ENCODE measurements around the gene SIL1.
"Not testable (repeated sequence)": the region's sequence is repeated elsewhere in the genome, so short reads cannot be mapped to it uniquely, and the experiment has no call there.

Gene SIL1

DNA sequence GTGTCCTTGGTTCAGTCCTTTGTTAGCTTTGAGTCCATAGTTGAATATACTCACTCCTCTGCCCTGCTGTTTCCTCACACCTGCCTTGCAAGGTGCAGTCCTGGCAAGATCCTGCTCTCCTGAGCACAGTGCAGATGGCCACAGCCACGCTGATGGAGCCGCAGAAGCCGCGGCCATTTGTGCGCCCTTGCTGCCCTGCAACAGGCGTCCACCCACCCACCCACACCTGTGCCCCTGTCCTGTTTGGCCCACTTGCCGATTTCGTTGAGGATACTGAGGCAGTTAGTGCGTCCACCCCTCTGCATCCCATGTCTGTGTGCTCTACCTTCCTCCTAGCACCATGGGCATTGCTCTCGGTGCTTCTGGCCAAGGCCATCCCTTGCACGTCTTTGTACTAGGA, 271.9 kb downstream of the SIL1 start:
- DNase-seq (ENCODE audit: low read depth, low spot score) = no peak

DNA sequence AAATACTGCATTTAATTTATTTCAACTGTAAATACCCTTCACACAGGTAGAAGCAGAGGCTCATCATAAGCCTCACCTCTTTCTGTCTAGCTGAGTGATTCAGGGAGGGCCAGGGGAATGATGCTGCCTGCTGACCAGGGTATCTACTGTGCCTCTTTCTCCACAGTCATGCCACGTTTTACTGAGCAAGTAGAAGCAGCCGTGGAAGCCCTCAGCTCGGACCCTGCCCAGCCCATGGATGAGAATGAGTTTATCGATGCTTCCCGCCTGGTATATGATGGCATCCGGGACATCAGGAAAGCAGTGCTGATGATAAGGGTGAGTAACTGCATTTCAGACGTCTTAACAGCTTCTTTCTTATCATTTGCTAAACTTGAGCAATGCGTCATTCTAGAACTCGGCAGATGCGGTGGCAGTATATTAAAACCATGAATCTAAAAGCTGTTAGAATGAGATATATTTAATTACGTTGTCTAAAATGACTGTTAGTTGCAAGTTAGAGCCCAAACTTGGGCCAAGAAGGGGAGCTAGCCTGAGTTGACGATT, 273.0 kb downstream of the SIL1 start:
- no peak for DNase-seq (ENCODE audit: low read depth, low spot score)

DNA sequence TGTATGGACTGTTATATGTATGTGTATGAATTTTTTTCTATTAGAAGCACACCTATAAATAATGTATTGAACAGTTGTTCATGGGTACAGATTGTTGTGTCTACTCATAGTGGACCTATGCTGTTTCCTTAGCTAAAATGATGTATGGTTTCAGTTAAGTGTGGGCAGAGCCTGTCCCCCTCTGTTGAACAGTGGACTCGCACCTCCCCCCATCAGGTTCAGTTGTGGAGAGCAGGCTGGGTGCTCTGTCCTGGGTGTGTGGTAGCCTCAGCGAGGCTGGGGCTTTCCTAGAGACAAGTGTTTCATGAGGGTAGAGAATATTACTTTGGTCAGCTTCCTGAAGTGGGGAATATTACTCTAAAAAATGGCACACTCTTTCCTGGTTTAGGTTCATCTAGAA, 275.7 kb downstream of the SIL1 start:
- no peak for DNase-seq (ENCODE audit: low read depth, low spot score)

DNA sequence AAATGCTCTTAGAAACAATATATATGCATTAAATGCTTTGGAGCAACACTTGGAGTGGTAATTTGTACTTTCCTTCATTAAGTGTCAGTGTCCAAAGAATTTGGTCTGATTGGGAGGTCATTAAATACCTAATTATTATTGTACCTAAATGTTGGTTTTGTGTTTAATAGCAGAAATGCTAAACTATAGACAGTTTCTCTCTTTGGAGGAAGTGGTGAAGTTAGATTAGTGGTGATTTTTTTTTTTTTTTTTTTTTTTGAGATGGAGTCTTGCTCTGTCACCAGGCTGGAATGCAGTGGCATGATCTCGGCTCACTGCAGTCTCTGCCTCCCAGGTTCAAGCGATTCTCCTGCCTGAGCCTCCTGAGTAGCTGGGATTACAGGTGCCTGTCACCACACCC, 276.8 kb downstream of the SIL1 start:
- not testable (repeated sequence) for DNase-seq (ENCODE audit: low read depth, low spot score)

DNA sequence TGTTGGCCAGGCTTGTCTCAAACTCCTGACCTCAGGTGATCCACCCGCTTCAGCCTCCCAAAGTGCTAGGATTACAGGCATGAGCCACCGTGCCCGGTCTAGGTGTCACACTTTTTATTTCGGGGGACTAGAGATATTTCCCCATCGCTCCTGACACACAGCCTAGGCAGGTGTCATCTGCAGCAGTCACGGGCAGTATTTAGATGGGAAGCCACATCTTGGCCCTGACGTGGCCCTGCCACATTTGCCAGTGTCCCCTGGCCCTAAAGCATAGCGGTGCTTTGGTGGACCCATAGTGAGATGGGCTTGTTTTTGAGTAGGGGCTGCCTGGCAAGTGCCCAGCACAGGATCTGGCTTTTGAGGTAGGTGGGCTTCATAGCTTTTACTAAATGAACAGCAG, 278.0 kb downstream of the SIL1 start:
- DNase-seq (ENCODE audit: low read depth, low spot score) = no peak

DNA sequence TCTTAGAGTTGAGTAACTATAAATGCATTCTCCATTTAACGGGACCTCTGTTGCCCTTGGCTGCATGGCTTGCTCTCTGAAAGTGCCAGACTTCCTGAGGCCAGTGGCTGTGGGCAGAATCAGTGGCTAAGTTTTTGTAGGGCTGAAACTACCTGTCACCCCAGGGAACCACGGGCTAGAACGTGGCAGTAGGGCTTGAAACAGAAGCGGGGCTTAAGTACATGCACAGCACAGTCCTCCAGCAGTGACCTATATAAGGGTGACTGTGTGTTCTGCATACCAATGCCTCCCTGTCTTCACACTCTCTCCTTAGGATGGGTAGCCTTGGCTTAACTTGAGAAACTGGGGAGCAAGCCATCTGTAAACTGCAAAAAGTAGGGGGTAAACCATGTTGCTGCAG, 279.5 kb downstream of the SIL1 start:
- no peak for DNase-seq (ENCODE audit: low read depth, low spot score)

DNA sequence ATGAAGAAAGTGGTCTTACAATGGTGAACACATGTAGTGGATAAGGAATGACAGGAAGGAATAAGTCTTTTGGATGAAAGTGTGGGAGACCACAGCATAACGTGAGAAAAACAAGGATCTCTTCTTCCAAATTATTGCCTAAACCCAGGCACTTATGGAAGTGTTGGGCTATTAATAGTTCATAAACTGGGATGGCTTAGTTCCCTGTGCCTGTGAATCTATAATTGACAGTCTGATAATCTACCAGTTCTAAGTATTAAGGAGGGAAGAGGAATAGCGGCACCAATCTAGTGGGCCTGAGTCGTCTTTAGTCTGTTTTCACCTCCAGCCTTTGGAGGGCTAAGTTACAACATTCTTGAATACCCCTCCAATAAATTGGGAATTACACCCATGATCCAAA, 283.8 kb downstream of the SIL1 start:
- no peak for DNase-seq (ENCODE audit: low read depth, low spot score)

DNA sequence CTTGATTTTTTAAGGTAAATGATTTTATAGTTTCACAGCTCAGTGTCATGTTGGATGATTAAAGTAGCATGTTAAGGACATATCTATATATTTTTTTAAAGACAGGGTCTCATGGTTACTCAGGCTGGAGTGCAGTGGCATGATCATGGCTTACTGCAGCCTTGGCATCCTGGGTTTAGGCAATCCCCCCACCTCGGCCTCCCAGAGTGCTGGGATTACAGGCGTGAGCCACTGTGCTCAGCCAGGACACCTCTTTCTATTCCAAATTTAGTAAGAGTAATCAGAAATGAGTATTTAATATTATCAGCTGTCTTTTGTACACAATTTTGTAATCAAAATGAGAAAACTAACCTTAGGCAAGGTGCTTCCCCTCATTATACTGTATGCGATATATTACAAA, 284.4 kb downstream of the SIL1 start:
- DNase-seq (ENCODE audit: low read depth, low spot score) = no peak

DNA sequence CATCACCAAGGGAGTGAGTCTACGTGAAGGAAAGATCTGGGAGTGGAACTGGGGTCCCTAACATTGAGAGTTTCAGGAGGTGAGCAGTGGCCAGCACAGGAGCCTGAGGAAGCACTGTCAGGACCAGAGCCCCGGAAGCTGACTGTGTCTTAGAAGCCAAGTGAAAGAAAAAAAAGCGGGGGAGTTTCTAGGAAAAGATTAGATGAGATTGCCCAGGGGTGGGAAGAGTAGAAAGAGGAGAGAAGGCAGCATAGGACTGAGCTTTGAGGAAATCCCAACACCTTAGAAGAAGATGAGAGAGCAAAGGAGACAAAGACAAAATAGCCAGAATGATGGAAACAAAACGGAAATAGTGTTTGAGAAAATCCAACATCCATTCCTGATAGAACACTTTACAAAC, 286.1 kb downstream of the SIL1 start:
- DNase-seq (ENCODE audit: low read depth, low spot score) = no peak

DNA sequence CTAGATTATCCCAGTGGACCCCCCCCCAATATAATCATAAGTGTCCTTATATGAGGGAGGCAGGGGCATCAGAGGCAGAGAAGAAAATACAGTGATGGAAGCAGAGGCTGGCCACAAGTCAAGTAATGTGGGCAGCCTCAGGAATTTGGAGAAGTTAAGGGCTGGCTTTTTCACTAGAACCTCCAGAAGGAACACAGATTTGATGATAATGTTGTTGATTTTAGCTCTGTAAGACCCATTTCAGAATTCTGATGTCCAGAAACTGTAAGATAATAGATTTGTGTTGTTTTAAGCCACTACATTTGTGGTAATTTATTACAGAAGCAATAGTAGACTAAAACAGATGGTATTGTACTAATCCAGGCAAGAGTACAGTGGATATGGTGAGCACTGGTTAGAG, 286.7 kb downstream of the SIL1 start:
- no peak for DNase-seq (ENCODE audit: low read depth, low spot score)

DNA sequence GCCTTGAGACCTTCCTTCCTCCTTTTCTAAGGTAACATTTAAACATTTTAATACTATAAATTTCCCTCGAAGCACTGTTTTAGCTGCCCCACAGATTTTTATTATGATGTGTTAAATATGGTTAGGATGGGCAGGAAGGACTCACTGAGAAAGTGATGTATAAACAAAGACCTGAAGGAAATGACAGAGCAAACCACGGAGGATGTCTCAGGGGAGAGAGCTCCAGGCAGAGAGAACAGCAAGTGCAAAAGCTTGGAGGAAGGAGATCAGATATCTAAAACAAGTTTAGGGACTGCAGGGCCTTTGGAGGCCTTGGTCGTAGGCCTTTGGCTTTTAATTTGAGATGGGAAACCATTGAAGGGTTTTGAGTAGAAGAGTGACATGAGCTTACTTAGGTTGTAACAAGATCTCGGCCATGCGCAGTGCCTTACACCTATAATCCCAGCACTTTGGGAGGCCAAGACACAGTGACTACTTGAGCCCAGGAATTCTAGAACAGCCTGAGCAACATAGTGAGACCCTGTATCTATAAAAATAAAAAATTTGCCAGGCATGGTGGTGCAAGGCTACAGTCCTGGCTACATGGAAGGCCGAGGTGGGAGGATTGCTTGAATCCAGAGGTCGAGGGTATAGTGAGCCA, 287.5 kb downstream of the SIL1 start:
- no peak for DNase-seq (ENCODE audit: low read depth, low spot score)

DNA sequence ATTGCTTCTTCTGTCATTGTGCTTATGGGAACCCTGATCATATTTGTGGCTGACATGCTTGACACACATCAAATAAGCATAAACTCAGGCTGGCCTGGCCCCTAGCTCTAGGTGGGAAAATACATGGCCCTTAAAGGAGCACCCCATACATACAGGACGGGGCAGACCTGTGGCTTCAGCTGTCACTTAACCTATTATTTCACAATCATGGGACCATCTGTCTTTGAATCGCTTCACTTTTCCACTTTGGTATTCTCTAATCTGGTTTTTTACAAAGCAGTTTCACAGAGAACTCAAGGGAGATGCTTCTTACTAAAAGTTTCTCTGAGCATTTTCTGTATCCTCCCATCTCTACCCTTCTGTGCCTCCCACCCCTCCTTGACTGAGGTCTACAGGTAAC, 288.4 kb downstream of the SIL1 start:
- no peak for DNase-seq (ENCODE audit: low read depth, low spot score)

DNA sequence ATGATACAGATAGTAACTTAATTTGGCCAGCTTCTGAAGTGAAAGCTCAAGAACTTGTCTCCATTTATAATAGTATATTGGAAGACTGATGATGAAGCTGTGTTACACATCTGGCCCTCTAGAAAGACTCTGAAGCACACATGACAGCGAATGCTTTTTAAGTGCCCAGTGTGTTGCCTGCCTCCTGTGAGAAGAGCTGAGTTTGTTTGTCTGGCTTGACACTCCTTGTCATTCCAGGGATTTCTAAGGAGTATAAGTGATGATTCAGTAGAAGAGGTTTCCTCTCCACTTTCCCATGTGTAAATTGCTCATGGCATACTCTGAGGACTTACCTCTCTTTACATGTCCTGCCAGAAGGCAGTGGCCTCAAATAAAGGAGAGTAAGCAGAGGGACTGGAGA, 292.6 kb downstream of the SIL1 start:
- DNase-seq (ENCODE audit: low read depth, low spot score) = no peak

DNA sequence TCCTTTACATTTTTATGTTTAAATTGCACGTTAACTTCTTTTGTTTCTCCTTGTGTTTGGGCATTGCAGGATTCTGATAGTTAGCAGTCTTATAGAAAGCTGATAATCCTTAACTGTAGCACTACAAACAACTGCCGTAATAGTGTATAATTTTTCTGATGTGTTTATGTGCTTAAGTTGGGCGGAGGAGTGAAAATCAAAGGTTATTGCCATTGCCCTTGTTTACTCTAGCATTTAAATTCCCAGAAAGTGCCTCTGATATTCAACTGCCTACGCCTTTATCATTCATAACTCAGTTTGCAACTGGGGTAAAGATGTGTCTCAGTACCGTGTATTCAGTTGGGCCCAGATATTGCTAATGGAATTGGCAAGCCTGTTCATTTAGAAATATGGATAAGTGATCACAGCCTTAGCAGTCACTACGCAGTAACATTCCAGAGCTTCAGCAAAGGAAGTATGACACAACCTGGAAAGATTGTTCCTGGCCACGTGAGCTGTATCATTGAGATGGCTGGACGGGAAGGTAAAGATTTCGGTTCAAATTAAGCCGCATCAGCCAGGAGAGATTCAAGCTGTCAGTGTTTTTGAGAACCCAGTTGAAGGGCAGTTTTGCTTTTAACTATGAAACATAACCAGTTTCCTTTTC, 294.9 kb downstream of the SIL1 start:
- DNase-seq (ENCODE audit: low read depth, low spot score) = no peak

DNA sequence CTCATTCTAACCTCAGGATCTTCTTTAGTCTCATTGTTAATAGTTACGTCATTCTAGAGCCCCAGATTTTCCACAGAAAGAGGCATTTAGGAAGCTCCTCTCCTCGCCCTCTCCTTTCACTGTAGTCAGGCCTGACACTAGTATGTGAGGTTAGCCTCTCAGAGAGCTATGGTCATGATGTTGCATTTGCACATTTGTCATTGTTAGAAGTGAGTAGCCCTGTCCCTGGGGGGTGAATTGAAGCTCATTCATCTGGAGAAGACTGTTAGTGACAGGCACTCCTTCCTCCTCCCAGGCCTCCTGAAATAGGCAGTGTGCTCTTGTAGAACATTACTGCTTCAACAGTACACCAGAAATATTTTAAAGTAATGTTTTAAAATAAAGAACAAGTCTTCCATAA, 296.5 kb downstream of the SIL1 start:
- DNase-seq (ENCODE audit: low read depth, low spot score) = no peak

DNA sequence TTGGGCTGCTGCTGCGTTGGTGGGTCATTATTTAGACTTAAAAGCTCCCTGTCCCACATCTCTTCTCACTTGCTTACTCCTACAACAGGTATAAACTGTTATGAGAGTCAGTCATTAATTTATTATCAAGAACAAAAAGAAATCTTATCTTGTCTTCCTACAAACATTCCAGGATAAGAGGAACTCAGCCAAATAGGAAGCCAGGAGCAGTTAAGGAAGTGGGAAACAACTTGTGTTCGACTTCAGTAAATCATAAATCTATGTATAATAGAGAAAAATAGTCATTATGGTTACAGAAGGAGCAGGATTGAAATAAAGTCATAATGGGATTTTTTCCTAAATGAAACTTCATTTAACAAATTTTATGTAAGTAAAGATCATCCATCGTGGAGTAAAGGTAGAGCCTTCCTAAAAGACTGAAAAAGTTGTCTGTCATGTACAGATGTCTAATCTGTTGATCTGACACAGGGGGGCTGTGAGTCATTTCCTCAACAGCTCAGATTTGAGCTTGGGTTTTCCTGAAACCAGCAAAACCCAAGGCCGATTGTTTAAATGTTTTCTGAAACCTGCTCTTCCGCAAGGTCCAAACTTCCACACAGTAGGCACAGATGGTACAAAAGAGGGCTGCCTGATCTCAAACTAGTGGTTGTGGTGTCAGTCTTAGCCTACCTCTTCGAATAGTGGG, 297.7 kb downstream of the SIL1 start:
- DNase-seq (ENCODE audit: low read depth, low spot score) = no peak

DNA sequence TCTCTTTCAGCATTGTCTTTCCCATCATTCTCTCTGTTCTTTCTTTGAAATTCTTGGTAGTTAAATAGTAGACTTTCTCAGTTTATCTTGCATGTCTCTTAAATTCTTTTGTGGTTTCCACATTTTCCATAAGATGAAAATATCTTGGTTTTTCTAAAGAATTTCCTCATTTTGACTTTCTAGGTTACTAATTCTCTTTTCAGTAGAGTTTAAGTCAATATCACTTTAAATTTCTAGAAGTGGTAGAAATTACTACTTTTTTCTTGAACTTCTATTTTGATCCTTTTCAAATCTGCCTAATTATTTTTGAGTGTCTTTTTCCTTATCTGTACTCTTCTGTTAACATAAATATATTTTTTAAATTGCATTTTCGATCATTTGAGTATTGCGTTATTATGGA, 299.4 kb downstream of the SIL1 start:
- DNase-seq (ENCODE audit: low read depth, low spot score) = no peak

DNA sequence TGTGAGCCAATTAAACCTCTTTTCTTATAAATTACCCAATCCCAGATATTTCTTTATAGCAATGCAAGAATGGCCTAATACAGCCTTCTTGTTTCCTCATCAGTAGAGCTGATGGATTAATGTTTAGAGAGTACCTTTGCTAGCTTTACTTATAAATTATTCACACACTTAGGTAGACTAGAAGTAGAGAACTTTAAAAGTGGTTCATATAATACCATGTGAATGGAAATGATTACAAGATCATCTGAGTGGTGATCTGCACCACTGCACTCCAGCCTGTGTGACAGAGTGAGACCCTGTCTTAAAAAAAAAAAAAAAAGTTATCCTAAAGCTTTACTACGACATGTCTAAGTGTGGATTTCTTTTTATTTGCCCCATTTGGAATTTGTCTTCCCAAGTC, 299.9 kb downstream of the SIL1 start:
- DNase-seq (ENCODE audit: low read depth, low spot score) = no peak

Data from activated CD4-positive, CD25-positive, alpha-beta regulatory T cell treated with anti-CD3 and anti-CD28 coated beads, Interleukin-2, amount 50 U/mL, for 16 hours (primary cell).